Heart left ventricle (tissue), 13 donors: Measurements from ENCODE around the gene RABL3.

Source experiments
- CTCF ChIP-seq, 12 donors: fragments of 200-600 bp; sonication (generic) in 4 of 12; IDR thresholded peaks; one replicate each; pipeline versions ENCODE4 v1.5.0 to v1.8.0; 2018 to 2022; ENCODE audit warnings: antibody characterized with exemption in 12 of 12, mild to moderate bottlenecking in 5 of 12
- POLR2A ChIP-seq, 2 donors: fragments of 450-650 bp; IDR thresholded peaks; one replicate each; pipeline ENCODE4 v1.6.1; 2017; ENCODE audit warnings: antibody characterized with exemption in 2 of 2, mild to moderate bottlenecking in 2 of 2, moderate library complexity in 2 of 2
- donor health status: ischemic (EF 13 %, LVEDD 7.1; RV severe dilation, severe dysfunction).
- donor health status: DM: no; HTN: yes; CAD: no.
- donor health status: DM: no; HTN: no; CAD: no.
- donor health status: ischemic (EF 25% LVEDD 6.9; RV normal size, moderate dysfunction).
- donor health status: ischemic (EF 25% LVEDD 5.7; RV mildly dilated, moderate dysfunction).
- donor health status: ischemic (EF 35%, LVEDD 5.7; RV mildly dilated, moderate dysfunction).
- donor health status: nonischemic (EF 11% LVEDD 7.7; RV severe dilation, severe dysfunction).
- donor health status: DM: yes; HTN: yes; CAD: no.
- donor health status: PGD.
- donor health status: ischemic (EF 29% LVEDD 5.4; RV normal size, mild dysfunction).
- donor health status: nonischemic (EF 23%, LVEDD 6.1; RV moderate dilation, normal function).

- no peak for TF ChIP-seq CTCF (IDR thresholded peaks at IDR 0.05)
- no peak for TF ChIP-seq POLR2A (IDR thresholded peaks at IDR 0.05)
These were observed 36.5 kb upstream of the RABL3 start for GRCh38 chr3:120778776-120779175.
